BJ (cell line): ENCODE data around the gene NOD2. TPM values are rescaled to one million over a fixed set of nuclear protein-coding genes. Genes with fewer than 3 reads are reported as not detected.

ENCODE experiments used
- CTCF ChIA-PET: fragments of 350-600 bp; formaldehyde crosslinking; extraction: SDS; loops from one replicate; lab custom pipeline; 2021; ENCODE audit warnings: antibody characterized with exemption, inconsistent platforms; lab: Yijun Ruan, JAX
- POLR2A ChIA-PET: fragments of 300-600 bp; sonication (Branson Sonifier 250); formaldehyde crosslinking; extraction: SDS; loops from one replicate; lab custom pipeline; 2021; ENCODE audit warnings: antibody characterized with exemption; lab: Charles Lee
- DNase-seq: peaks from one replicate; pipeline ENCODE4 v3.0.0-alpha.2; 2011; ENCODE audit warnings: low read depth
- H3K27me3 ChIP-seq: 2 replicates; pipeline ENCODE4 v1.6.0; 2011; ENCODE audit warnings: low read length; ENCODE audit not compliant: control insufficient read depth, insufficient read depth
- H3K36me3 ChIP-seq: 2 replicates; pipeline ENCODE4 v1.5.1; 2011; ENCODE audit warnings: low read length; ENCODE audit not compliant: control insufficient read depth, insufficient read depth
- H3K4me3 ChIP-seq: 2 replicates; pipeline ENCODE4 v1.5.1; 2011; ENCODE audit warnings: low read depth, mild to moderate bottlenecking, control low read depth, low read length
- polyA plus RNA-seq: library from polyadenylated mRNA; depleted of rRNA; stranded (reverse); fragments of >200 nt; gene quantifications from 2 replicates; pipeline ENCODE4 v1.2.3, GENCODE V29; 2011
- TF ChIP-seq, protein P1 (sequence below): IDR thresholded peaks from 2 replicates; pipeline ENCODE4 v1.5.1; 2011; ENCODE audit warnings: low read depth, mild to moderate bottlenecking, control low read depth, inconsistent platforms, low read length, moderate library complexity; ENCODE audit not compliant: insufficient read depth

The NOD2 gene
- polyA plus RNA-seq, 1 experiment, result not detected

DNA sequence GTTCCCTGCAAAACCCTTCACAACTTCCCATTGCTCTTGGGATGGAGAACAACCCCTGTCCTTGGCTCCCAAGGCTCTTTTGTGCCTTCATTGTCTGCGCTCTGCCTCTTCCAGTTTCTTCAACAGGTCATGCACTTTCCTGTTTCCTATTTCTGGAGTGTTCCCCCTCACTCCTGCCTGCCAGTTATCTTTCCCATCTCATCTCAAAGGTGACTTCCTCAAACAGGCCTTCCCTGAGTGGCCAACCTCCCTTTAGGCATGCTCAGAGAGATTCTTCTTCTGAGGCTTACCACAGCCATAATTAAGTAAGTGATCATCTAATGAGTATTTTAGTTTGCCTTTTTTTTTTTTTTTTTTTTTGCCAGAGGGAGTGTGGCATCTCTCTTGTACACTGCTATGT is 45.6 kb downstream of the NOD2 start:
- no peak for DNase-seq
- Histone ChIP-seq H3K27me3 (no peaks in the 10 kb centered on the region; the same call in 1 of the 2 replicates), H3K36me3 (no peaks in the 10 kb centered on the region), H3K4me3 (no peak overlapping the region)
- ChIA-PET CTCF (no interaction called here), POLR2A (no interaction called here)
- TF ChIP-seq, protein P1, sequence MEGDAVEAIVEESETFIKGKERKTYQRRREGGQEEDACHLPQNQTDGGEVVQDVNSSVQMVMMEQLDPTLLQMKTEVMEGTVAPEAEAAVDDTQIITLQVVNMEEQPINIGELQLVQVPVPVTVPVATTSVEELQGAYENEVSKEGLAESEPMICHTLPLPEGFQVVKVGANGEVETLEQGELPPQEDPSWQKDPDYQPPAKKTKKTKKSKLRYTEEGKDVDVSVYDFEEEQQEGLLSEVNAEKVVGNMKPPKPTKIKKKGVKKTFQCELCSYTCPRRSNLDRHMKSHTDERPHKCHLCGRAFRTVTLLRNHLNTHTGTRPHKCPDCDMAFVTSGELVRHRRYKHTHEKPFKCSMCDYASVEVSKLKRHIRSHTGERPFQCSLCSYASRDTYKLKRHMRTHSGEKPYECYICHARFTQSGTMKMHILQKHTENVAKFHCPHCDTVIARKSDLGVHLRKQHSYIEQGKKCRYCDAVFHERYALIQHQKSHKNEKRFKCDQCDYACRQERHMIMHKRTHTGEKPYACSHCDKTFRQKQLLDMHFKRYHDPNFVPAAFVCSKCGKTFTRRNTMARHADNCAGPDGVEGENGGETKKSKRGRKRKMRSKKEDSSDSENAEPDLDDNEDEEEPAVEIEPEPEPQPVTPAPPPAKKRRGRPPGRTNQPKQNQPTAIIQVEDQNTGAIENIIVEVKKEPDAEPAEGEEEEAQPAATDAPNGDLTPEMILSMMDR, result no peak

DNA sequence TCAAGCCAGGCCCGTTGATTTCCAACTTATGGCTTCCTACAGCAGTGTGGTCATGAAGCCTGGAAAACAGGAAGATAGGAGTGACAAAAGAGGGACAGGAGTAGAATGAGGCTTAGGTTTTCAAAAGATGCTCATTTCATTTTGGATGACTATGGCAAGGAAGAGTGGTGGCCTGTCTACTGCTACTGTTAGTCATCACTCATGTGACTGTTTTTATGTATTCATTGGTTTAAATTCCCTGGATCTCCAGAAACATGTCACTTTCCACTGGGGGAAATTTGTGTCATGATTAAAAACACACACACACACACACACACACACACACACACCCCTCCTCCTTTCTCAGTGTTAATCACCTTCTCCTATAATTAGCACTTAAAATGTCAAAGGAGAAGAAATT is 47.3 kb downstream of the NOD2 start:
- no peak for DNase-seq
- ChIA-PET POLR2A (no interaction called here), CTCF (no interaction called here)
- no peak overlapping the region for H3K4me3 ChIP-seq
- H3K27me3 ChIP-seq, result no peaks in the 10 kb centered on the region; the same call in 1 of the 2 replicates
- no peaks in the 10 kb centered on the region for H3K36me3 ChIP-seq
- TF ChIP-seq, protein P1, result no peak

DNA sequence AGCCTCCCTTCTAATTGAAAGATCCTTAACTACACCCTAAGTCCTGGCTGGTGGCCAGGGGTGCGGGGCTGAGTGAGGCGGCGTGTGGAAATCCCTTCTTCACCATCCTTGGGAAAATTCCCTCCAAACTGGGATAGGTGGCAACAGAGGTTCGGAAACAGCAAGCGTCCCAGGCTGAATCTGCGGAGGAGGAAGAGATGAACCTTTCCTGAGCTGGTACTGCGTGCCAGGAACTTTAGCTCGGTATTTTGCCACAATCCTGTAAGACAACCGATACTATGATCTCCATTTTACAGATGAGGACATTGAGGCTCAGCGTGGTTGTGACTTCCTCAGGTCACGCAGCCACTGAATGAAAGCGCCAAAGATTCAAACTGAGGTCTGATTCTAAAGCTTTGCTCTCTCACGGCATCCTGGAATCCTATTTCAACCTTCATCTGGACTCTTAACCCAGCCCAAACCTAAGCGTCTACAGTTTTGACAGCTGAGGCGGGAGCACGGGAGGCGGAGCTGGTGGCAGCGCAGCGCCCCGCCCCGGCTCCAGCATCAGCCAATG is 47.9 kb downstream of the NOD2 start:
- DNase-seq, result no peak
- no peaks in the 10 kb centered on the region; the same call in 1 of the 2 replicates for H3K27me3 ChIP-seq
- POLR2A ChIA-PET, result interaction anchor here (0.5 kb wide), 1 partner anchor 373 kb away, joined by 6 read pairs; the partner anchor contains the start of gene BRD7

DNA sequence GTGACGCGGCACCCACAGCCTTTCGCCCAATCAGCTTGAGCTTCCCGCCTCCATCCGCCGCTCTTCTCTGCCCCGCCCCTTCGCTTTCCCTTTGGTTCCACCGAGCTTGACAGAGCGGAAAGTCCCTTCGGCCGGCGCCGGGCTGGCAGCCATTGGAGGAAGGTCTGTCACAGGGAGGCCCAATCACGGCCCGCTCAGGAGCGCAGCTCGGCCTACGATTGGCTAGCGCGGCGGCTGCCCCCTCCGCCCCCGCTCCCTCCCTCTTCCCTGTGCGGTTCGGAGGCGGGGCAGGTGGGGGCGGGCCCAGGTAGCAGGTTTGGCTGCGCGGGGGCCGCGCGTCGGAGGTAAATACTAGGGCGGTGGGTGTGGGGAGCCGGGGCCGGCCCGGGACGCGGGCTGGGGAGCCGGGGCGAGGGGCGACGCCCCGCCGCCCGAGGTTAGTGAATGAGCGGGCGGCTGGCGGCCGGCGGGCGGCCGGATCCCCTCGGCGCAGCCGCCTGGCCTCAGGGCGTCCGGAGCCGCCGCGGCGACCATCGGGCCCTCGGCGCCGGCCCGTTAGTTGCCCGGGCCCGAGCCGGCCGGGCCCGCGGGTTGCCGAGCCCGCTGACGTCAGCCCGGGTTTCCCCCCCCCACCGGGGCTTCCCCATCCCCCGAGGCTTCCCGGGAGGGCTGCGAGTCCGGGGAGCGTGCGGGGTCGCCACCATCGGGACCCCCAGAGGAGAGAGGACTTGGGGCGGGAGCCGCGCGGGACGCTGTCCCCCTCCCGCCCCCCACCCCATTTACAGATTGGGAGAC is 48.6 kb downstream of the NOD2 start, which contains the start of gene CYLD:
Gene CYLD (plus strand): TSS at position 306 of the 795 bp plus-strand sequence. CDS start 7,613 bp downstream, outside the sequence.
- TF ChIP-seq, protein P1, result no peak
- peak; percentile 94 for DNase-seq
- Histone ChIP-seq H3K4me3 (peak within 1 kb of the TSS; percentile 90), H3K36me3 (no peaks in the 10 kb centered on the region), H3K27me3 (no peaks in the 10 kb centered on the region; the same call in 1 of the 2 replicates)
- CTCF ChIA-PET, result no interaction called here
- POLR2A ChIA-PET, result interaction anchor here (0.5 kb wide), 1 partner anchor 373 kb away, joined by 6 read pairs; the partner anchor contains the start of gene BRD7

More for the DNA sequence above, 47.9 kb downstream of the NOD2 start:
- CTCF ChIA-PET, result no interaction called here
- TF ChIP-seq, protein P1, result no peak
- Histone ChIP-seq H3K4me3 (peak overlapping the region; percentile 31), H3K36me3 (no peaks in the 10 kb centered on the region)

DNA sequence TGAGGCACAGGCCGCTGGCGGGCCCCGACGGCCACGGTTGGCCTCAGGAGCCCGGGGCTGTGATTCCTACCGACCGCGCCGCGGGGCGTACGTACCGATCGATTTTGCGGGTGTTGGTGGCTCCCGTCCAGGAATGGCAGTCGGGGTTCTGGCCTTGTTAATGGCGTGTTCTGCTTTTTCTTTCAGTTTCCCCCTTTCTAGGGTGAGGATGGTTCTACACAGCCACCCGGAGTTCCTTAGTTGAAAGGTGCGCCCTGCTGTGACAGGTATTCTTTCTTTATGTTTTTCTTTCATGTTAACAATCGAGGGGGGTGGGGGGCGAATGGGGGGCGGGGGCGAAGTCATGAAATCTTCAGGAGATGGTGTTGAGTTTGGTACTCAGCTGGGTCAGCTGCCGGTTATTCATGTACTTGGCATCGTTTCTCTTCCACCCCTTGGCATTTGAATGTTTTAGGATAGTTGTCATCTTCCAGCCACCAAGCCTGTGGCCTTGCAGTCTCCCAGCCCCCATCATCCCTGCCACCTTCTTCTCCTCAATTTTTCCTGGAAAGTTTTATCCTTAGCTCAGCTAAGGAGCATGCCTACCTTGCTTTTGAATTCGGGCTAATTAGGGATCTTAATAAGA is 49.3 kb downstream of the NOD2 start:
- H3K27me3 ChIP-seq, result no peaks in the 10 kb centered on the region
- TF ChIP-seq, protein P1, result no peak
- H3K36me3 ChIP-seq, result no peaks in the 10 kb centered on the region
- ChIA-PET CTCF (no interaction called here), POLR2A (no interaction called here)
- peak; percentile 7 for DNase-seq
- H3K4me3 ChIP-seq, result peak overlapping the region; percentile 90
